Activated CD8-positive, alpha-beta memory T cell treated with anti-CD3 and anti-CD28 coated beads, Interleukin-2, amount 50 U/mL, for 4 hours (primary cell): ENCODE measurements around the gene SPG11.
"Not testable (repeated sequence)": the region's sequence is repeated elsewhere in the genome, so short reads cannot be mapped to it uniquely, and the experiment has no call there.

Source experiments
- DNase-seq: peaks from one replicate; pipeline ENCODE4 v3.0.0-alpha.2; 2020

SPG11 gene

DNA sequence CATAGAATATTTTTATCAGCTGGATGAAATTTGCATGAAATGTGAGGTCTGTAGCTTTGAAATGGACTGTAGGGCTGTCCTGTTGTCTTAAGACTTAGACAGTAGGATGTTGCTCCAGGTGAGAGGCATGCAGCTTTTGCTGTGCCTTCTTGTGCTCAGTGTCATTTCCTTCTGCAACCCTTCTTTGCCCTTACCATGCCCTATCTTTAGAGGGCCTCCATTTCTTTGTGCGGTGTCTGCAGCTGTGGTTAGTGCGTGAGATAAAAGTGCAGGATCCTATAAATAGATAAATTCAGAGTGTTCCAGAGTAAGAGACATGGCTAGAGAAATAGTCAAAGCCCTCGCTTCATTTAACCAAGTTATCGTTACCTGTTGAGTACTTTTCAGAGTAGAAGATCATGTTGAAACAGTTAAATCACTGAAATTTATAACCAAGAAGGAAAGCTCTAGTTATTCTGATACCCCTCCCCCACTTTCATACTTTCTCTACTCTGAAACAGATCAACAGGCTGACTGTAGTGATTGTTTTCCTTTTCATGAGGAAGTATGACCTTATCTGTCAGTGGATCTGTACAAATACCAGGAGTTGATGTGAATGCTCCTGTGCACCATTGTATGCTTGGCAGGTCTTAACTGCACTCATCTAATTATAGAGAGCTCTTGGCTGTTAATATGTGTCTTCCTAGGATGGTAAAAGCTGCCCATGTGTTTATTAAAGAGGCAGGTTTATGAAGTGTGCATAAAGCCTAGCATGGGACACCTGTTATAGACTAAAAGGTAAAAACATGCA, 108.3 kb downstream of the SPG11 start:
- DNase-seq = no peak

DNA sequence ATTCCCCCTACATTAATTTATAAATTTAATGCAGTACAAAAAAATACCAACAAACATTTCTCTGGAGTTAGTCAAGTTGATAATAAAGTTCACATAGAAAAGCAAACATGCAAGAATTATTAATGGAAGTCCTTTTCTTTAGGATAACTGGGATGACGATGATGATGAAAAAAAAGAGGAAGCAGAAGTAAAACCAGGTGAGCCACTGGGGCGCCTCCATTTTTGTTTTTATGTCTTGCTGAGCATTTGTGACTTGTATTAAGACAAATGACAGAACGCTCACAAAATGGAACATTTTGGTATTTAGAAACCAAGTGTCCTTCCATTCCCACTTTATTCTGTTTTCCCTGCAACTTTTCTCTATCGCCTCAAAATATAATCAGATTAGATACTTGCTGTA, 112.7 kb downstream of the SPG11 start:
- DNase-seq = no peak

DNA sequence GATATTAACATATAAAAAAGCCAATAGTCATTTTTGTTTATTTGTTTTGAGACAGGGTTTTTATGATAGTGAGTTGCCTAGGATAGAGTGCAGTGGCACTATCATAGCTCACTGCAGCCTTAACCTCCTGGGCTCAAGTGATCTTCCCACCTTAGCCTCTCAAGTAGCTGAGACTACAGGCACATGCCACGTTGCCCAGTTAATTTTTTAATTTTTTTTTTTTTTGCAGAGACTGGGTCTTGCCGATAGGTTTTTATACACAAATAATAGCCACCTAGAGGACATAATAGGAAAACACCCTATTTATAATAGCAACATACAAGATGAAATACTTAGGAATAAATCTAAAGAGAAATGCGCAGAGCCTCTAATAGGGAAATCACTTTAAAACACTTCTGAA, 113.2 kb downstream of the SPG11 start:
- no peak for DNase-seq

DNA sequence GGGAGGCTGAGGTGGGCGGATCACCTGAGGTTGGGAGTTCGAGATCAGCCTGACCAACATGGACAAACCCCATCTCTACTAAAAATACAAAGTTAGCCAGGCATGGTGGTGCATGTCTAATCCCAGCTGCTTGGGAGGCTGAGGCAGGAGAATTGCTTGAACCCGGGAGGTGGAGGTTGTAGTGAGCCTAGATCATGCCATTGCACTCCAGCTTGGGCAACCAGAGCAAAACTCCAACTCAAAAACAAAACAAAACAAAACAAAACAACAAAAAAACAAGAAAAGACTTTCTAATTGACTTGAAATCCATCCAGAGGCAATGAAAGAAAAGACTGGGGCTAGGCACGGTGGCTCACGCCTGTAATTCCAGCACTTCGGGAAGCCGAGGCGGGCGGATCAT, 114.3 kb downstream of the SPG11 start:
- DNase-seq = not testable (repeated sequence)

DNA sequence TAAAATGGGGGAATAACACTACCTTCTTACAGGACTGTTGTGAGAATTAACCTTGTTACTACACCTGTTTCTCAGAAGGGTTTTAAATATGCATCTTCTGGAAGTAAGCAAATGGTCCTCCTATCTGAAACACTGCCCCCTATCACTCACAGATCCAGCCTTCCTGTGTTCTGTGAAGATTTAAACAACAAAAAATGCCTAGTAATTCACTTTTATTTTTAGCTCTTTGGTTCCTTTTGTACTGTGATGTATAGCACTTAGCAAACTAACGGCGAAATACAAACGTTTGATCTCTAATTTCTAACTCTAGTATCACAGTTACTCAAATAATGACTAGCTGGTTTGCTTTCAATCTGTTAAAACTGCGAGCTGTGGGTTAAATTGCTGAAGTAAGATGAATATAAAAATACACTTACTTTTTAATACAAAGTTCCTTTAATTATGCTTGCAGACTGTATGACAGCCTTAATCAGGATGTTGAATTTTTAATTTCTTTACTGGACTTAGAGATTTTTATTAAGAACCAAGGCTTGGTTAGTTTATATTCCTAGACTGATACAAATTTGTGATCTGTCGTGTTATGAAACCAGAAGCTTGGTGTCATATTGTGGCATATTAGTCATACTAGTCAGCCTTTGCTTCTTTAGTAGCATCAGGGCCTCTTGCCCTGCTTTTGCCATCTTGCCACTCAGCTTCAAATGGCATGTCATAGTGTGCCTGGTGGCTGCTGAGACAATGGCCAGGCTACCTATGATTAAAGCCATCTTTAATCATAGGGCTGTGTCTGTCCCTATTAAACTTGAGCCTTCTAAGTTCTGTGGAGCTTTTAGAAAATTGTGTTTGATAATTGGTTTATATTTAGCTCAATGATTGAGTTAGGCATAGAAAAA, 117.3 kb downstream of the SPG11 start:
- DNase-seq = no peak

DNA sequence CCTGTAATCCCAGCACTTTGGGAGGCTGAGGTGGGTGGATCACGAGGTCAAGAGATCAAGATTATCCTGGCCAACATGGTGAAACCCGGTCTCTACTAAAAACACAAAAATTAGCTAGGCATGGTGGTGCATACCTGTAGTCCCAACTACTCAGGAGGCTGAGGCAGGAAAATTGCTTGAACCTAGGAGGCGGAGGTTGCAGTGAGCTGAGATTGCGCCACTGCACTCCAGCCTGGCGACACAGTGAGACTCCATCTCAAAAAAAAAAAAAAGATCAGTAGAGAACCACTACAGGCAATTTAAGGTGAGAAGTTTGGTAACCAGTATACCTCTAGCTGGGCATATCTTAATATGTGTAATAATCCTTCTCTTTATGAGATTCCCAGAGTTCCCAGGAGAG, 118.7 kb downstream of the SPG11 start:
- not testable (repeated sequence) for DNase-seq

DNA sequence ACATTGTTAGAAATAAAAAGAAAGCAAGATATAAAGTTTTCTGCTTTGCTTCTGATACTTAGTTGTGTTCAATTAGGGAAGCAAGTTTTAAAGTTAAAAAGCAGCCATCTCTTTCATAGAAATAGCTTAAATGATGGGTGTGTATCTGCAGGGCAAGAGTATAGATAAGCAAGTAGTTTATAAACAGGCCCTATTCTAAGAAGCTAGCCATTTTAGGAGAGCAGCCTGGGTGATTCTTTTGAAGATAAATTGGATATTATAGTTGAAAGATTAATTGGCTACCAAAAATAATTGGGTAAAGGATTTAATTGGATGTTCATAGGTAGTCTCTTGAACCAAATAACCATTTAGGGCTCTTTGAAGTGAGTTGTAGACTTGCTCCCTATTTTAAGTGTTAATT, 120.9 kb downstream of the SPG11 start:
- no peak for DNase-seq

DNA sequence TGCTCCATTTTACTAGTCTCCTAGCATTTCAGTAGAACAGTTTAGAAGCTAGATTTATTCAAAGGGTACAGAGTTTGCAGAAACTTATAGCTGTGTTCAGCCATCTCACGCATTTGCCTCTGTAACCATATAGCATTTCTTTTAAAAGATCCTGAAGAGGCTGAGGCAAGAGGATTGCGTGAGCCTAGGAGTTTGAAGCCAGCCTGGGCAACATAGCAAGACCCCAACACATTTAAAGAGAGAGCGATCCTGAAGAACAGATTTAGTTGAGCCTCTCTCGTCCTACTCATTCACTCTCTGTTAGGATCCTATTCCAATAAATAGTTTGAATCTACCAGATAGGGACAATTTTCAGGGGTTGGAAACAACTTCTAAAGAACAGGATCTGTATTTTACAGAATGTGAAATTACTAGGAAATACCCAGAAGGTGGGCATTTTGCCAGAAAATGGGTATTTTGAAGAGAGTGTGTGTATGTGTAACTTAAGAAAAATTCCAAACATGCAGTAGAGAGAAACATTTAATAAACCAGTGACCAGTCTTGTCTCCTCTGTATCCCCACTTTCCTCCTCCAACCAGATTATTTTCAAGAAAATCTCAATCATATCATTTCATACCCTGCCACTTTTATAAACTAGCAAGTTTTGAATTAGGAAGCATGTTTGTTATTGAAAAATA, 122.0 kb downstream of the SPG11 start:
- DNase-seq = no peak

DNA sequence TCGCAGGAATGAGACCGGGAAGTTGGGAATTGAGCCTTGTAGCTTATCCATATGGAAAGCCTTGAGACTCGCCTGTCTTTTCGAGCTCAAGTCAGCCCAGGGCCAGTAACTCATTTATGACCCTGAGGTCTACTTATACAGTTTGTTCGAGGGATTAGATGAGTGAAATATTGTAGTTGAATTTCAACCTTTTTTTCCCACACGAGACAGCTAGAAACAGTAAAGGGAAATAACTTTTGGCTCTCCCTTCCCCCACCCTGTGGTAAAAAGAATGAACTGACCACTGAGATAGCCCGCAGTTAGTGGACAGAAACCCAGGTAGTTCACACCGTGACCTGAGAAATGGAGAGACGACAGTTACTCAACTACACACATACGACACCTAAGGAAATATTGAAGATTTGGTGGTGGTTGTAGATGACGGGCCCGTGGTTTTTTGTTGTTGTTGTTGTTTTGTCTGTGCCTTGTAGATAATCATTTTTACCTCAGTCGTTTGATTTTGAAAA, 125.7 kb downstream of the SPG11 start:
- no peak for DNase-seq

DNA sequence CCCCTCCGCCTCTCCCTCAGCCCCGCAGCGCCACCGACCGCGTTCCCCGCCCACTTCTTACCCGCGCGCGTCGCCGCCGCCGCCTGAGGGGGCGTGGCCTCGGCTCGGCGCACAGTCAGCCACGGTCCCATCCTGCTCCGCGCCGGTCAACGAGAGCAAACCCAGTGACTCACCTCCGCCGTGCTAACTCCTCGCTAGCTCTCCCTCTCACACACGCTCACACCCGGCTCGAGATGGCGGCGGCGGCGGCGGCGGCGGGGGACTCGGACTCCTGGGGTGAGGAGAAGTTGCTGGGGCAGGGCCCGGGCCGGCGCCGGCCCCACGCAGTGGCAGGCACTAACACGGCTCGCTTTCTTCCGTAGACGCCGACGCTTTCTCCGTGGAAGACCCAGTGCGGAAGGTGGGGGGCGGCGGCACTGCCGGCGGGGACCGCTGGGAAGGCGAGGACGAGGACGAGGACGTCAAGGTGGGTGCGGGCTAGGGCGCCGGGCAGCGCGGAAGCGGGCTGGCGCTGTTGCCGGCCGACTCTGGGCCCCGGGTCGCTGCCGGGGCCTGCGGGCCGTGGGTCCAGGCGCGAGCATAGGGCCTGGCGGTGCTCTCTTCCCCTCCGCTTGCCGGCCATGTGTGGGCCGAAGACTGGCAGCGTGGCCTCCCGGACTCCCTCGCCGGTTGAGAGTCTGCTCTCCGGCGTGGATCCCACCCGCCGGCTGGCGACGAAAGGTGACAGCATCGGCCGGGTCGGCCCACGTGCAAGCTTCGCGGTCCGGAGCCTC, 126.3 kb downstream of the SPG11 start, which contains the start of gene EIF3J:
TSS of gene EIF3J (plus strand) at position 186 of the 773 bp plus-strand sequence. CDS start at position 234, 48 bp downstream.
- DNase-seq = peak; percentile 94

DNA sequence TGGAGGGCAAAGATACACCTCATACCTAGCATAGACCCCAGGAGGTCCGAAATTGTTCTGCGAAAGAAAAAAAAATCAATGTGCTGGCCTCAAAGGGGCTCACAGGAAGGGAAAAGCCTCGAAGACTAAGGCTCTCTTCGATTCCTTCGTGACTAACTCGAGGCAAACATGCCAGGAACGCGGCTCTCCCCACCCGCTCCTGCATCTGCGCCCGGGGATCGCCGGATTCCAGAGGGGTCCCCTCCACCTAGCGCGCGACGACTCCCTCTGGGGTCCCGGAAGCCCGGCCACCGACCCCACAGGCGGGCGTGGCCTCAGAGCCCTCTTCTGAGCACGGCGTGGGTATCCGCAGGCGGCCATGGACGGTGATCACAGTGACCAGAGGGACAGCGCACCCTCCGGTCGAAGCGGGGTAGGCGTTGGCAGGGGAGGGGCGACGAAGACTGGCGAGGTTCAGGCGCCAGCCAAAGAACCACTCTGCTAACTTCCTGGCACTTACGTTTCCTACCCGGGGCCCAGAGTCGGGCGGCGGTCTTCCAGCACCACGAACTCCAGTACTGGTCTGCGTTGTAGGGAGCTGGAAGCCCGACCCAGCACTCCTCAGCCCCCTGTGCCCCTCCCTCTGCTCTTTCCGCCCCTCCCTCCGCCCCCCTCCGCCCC, 127.0 kb downstream of the SPG11 start:
- DNase-seq = no peak

DNA sequence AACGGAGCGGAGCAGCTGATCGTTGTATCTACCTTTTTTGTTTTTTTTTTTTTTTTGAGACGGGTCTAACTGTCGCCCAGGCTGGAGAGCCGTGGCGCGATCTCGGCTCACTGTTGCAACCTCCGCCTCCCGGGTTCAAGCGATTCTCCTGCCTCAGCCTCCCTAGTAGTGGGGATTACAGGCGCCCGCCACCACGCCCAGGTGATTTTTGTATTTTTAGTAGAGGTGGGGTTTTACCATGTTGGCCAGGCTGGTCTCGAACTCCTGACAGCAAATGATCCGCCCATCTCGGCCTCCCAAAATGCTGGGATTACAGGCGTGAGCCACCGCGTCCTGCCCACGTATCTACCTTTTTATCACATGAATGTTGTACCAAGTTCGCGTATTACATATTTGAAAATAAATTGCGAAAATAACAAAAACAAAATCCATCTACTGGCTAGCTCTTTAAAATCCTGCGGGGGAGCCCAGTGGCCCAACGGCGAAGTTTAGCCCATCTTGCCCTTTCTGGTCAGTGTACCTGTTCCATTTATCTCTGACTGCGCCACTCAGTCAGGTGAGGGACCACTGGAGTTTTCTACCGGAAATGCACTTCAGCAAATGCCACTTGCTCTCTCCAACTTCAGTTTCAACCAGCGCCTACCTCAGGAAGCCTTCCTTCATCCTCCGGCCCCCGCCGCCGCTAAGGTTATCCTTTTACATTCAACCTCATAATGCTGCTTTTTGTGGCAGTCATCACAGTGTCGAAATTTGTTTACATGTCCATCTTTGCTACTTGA, 127.8 kb downstream of the SPG11 start:
- peak; percentile 21 for DNase-seq

DNA sequence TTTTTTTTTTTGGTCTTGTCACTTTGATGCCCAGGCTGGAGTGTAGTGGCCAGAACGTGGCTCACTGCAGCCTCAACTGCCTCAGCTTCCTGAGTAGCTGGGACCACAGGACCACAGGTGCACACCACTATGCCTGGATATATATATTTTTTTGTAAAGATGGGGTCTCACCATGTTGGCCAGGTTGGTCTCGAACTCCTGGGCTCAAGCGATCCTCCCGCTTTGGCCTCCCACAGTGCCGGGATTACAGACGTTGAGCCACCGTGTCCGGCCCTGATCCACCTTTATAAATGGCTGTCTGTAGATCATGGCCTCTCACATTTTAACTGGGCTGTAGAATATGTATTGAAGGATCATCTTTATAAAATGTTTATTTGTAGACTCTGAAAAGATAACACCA, 128.4 kb downstream of the SPG11 start:
- no peak for DNase-seq

DNA sequence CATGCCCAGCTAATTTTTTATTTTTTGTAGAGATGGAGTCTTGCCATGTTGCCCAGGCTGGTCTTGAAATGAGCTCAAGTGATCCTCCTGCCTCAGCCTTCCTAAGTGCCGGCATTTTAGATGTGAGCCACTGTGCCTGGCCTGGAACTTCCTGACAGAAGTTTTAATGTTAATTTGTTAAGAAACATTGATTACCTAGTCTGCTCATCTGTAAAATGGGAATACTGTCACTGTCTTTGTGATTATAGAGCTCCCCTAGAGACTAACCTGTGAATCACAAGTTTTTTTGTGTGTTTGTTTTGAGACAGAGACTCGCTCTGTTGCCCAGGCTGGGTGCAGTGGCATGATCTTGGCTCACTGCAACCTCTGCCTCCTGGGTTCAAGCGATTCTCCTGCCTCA, 130.8 kb downstream of the SPG11 start:
- no peak for DNase-seq

DNA sequence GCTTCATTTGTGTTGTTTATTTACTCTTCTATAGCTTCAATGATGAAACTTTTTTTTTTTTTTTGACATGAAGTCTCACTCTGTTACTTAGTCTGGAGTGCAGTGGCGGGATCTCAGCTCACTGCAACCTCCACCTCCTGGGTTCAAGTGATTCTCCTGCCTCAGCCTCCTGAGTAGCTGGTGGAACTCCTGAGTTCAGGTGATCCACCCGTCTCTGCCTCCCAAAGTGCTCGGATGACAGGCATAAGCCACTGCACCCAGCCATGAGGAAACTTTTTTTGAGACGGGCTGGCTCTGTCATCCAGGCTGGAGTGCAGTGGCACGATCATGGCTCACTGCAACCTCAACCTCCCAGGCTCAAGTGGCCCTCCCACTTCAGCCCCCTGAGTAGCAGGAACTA, 131.2 kb downstream of the SPG11 start:
- not testable (repeated sequence) for DNase-seq

DNA sequence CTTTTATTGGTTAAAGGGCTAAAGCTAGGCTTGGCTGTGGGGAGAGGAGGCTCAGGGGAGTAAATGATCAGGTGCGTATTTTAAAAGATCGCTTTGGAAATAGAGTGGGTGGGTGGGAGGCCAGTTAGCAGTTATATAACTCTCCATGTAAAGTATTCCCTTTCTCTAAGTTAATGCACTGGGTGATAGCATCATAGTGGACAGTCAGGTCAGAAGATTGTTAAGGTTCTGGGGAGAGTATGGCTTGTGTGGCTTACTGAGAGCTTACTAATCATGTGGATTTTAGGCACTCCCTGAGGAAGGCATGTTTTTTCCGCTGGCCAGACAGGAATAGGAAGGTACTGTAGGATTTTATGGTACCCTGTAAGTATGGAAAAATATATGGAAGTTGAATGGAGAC, 132.8 kb downstream of the SPG11 start:
- DNase-seq = no peak

DNA sequence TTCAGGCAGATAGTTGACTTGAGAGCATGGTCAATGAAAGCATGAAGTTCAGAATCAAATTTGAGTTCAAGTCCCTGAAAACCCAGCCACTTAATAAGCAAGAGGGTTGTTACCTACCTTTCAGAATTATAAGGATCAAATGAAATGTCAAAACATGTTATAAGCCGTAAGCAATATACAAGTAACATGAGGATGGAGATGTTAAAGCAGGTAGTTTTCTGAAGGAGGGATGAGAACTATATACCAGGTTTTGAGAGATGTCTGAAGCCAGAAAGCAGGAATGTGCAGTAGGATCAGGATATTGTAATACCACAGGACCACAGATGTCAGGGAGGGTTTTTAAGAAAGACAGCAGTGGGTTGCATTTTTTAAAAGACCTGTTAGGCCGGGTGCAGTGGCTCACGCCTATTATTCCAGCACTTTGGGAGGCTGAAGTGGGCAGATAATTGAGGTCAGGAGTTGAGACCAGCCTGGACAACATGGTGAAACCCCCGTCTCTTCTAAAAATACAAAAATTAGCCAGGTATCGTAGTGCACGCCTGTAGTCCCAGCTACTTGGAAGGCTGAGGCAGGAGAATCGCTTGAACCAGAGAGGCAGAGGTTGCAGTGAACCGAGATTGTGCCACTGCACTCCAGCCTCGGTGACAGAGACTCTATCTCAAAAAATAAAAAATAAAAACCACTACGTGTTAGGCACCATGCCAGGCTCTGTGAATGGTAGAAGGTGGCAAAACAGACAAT, 133.4 kb downstream of the SPG11 start:
- no peak for DNase-seq

DNA sequence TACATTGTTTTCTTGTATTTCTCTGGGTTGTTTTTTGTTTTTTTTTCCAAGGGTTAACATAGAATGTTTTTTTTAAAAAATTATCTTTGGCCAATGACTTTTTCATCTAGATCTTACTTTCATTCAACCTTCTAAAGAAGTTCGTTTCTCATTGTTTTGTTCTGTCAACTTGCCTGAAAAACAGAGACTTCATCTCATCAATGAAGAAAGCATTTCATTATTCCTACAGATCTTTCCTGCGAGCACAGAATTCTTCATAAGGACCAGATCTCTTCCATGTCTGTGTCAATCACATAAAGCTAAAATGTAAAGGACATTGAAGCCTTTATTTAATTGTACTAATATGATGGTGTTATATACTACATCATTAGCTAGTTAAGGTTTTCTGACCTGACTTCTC, 136.2 kb downstream of the SPG11 start:
- DNase-seq = no peak

DNA sequence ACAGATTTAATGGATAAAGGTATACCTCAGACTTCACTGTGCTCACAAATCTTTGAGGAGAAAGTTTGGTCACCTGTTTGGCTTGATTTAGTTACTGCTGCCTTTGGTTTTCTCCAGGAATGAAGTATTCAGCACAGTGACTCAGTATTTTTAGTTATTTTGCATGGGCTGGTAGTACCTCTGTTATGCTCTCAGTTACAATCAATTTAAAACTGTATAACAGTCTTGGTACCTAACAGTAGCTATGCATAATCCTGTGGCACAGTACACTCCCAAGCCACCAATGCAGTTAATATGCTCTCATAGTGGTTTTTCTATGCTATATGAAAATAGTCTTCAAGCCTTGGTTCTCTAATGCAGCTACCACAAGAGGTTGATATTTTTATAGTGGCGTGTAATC, 138.4 kb downstream of the SPG11 start:
- no peak for DNase-seq

DNA sequence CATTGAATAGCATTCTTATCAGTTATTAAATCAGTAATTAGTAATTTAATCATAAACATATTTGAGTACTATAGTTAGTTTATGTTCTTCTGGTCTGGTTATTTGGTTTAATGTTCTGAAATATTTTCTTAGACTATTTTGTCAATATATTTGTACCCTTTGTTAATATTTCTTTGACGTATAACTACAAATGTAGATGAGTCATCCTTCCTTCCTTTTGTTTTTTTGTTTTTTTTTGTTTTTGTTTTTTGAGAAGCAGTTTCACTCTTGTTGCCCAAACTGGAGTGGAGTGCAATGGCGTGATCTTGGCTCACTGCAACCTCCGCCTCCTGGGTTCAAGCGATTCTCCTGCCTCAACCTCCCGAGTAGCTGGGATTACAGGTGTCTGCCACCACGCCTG, 143.9 kb downstream of the SPG11 start:
- DNase-seq = no peak
